ENCODE results near the gene PGBD1.

PGBD1 gene

DNA sequence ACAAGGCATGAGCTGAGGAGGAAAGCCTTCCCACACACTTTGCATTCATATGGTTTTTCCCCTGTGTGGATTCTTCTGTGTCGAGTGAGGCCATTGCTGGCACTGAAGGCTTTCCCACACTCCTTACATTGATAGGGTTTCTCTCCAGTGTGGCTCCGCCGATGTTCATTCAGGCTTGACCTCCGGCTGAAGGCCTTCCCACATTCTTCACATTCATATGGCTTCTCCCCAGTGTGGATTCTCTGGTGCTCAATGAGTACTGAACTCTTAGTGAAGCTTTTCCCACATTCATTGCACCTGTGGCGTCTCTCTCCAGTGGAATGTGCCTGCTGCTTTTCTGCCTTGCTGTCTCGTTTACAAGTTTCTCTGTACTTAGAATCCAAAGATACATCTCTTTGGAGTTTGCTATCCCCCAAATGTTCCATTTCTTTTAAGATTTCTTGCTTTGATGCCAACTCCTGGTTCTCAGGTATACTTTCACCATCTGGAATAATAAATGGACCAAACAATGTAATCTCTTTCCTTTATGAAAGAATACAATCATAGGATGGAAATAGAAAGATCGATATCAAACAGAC is 45.1 kb downstream of the PGBD1 start:
- DNase-seq = no peak
- Histone ChIP-seq H3K27me3 (no peaks in the 10 kb centered on the region), H3K36me3 (no peaks in the 10 kb centered on the region), H3K9me3 (peaks cover 6% of the 10 kb centered on the region; the same call in 1 of the 2 replicates), H3K4me3 (ENCODE audit: low read depth, low read length) (no peak overlapping the region), H3K4me1 (peaks cover 6% of the 10 kb centered on the region; the same call in 1 of the 2 replicates)
- no peak for TF ChIP-seq CTCF (IDR thresholded peaks at IDR 0.05; ENCODE audit: low read depth, low read length)

- Histone ChIP-seq H3K4me3 (ENCODE audit: low read depth, low read length) (no peak overlapping the region), H3K27me3 (no peaks in the 10 kb centered on the region), H3K4me1 (peaks cover 8% of the 10 kb centered on the region), H3K9me3 (0 out of 2 replicates have a peak, but pooled peaks cover 4% of the 10 kb centered on the region), H3K36me3 (no peaks in the 10 kb centered on the region)
- TF ChIP-seq CTCF (IDR thresholded peaks at IDR 0.05; ENCODE audit: low read depth, low read length) = no peak
- peak; percentile 61 for DNase-seq
These were observed 48.7 kb downstream of the PGBD1 start for GRCh38 chr6:28330041-28330440.

GRCh38 chr6:28333047-28333446 is 51.7 kb downstream of the PGBD1 start:
- DNase-seq = no peak
- no peaks in the 10 kb centered on the region for H3K36me3 ChIP-seq
- H3K4me1 ChIP-seq = peaks cover 9% of the 10 kb centered on the region
- TF ChIP-seq CTCF (IDR thresholded peaks at IDR 0.05; ENCODE audit: low read depth, low read length) = no peak
- no peak overlapping the region for H3K4me3 ChIP-seq (ENCODE audit: low read depth, low read length)
- no peaks in the 10 kb centered on the region for H3K9me3 ChIP-seq
- no peaks in the 10 kb centered on the region for H3K27me3 ChIP-seq

GRCh38 chr6:28333599-28334018 is 52.2 kb downstream of the PGBD1 start:
- no peak for DNase-seq
- peaks cover 9% of the 10 kb centered on the region for H3K4me1 ChIP-seq
- no peaks in the 10 kb centered on the region for H3K36me3 ChIP-seq
- H3K4me3 ChIP-seq (ENCODE audit: low read depth, low read length) = no peak overlapping the region
- no peak for TF ChIP-seq CTCF (IDR thresholded peaks at IDR 0.05; ENCODE audit: low read depth, low read length)
- no peaks in the 10 kb centered on the region for H3K9me3 ChIP-seq
- no peaks in the 10 kb centered on the region for H3K27me3 ChIP-seq

- no peaks in the 10 kb centered on the region for H3K9me3 ChIP-seq
- peaks cover 7% of the 10 kb centered on the region for H3K4me1 ChIP-seq
- no peaks in the 10 kb centered on the region for H3K27me3 ChIP-seq
- no peak for TF ChIP-seq CTCF (IDR thresholded peaks at IDR 0.05; ENCODE audit: low read depth, low read length)
- no peaks in the 10 kb centered on the region for H3K36me3 ChIP-seq
- no peak for DNase-seq
- H3K4me3 ChIP-seq (ENCODE audit: low read depth, low read length) = peak overlapping the region; percentile 82
These were observed 53.1 kb downstream of the PGBD1 start for GRCh38 chr6:28334286-28335039.

GRCh38 chr6:28335040-28335563 is 53.7 kb downstream of the PGBD1 start:
- no peaks in the 10 kb centered on the region for H3K27me3 ChIP-seq
- no peaks in the 10 kb centered on the region for H3K36me3 ChIP-seq
- H3K4me3 ChIP-seq (ENCODE audit: low read depth, low read length) = peak overlapping the region; percentile 82
- no peak for TF ChIP-seq CTCF (IDR thresholded peaks at IDR 0.05; ENCODE audit: low read depth, low read length)
- no peak for DNase-seq
- no peaks in the 10 kb centered on the region for H3K9me3 ChIP-seq
- peaks cover 7% of the 10 kb centered on the region for H3K4me1 ChIP-seq
